GM19452 (cell line): ENCODE results near the gene PNISR.

Experiments used
- ATAC-seq: cut with Tn5 transposase; IDR thresholded peaks from one replicate; pipeline ENCODE4 v1.9.1; 2021; ENCODE audit not compliant: unreplicated experiment

Gene PNISR

DNA sequence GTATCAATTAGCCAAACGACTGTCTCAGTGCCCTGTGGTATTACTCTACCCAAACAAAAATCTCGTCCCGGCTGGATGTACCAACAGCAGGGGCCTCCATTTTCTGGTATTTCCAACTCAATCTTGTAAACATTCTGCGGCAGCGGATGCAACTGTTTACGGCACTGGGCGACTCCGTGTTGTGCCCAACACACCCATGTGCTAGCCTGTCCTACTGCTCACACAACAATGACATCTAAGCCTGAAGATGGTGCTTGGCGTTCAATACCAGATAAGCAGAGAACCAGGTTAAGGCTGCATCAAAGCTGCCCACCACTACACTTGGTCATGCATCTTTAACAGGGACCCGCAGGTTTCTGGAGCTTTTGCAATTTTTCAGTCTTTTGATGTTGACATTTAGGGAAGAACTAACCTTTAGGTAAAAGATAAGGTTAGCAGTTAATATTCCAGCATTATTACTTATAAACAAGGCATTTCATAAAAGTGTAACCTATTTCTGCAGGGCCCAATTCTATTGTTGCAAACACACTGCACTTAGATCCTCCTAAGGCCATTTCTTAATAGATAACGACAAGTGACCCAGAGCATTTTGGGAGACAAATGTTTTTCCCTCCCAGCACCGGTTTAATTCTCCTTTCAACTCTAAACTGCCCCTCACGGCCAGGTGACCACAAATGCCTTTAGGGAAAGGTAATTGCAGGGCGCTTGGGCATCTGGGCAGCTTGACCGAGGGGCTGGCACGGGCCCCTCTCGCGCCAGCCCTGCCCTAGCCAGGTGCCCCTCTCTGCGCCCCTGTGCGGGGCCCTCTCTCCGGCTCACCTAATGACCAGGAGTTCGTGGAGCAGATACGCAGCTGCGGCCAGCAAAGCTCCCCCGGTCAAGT is 76.6 kb downstream of the PNISR start:
- ATAC-seq = no peak
